Bronchial epithelial cell (primary cell): ENCODE data around the gene POLDIP3. TPM values are rescaled to one million over a fixed set of nuclear protein-coding genes. Genes with fewer than 3 reads are reported as not detected.

ENCODE experiments used
- DNase-seq: peaks from one replicate; pipeline ENCODE4 v3.0.0-alpha.2; 2010; ENCODE audit warnings: low read depth
- FAIRE-seq: peaks from 2 replicates; lab custom pipeline; 2011; peaks lifted over from hg19 to GRCh38; lab: Jason Lieb, UNC
- H3K27me3 ChIP-seq: 2 replicates; pipeline ENCODE4 v1.5.1; 2011; ENCODE audit warnings: low read length; ENCODE audit not compliant: control insufficient read depth, insufficient read depth
- H3K36me3 ChIP-seq: 2 replicates; pipeline ENCODE4 v1.5.1; 2011; ENCODE audit warnings: low read length; ENCODE audit not compliant: control insufficient read depth, insufficient read depth
- H3K4me3 ChIP-seq: 2 replicates; pipeline ENCODE4 v1.5.1; 2011; ENCODE audit warnings: mild to moderate bottlenecking, low read depth, low read length, control low read depth
- CTCF ChIP-seq: IDR thresholded peaks from 2 replicates; pipeline ENCODE4 v1.5.1; 2011; ENCODE audit warnings: mild to moderate bottlenecking, moderate library complexity, low read length, control low read depth, inconsistent platforms; ENCODE audit not compliant: insufficient read depth, severe bottlenecking
- total RNA-seq: library from RNA; depleted of rRNA; stranded (reverse); fragments of >200 nt; gene quantifications from 2 replicates; pipeline ENCODE4 v1.2.1, GENCODE V29; 2014

POLDIP3 gene
- total RNA-seq, result 16.8 and 25.1 TPM in 2 replicates

GRCh38 chr22:42614312-42615091, at the start of gene POLDIP3:
Gene POLDIP3, minus strand, starts transcription at chr22:42614883. Its CDS starts 26 bp downstream, at chr22:42614857.
- peaks cover 4% of the 10 kb centered on the region for H3K36me3 ChIP-seq

GRCh38 chr22:42661985-42662831, 47.5 kb upstream of the POLDIP3 start:
- Histone ChIP-seq H3K36me3 (no peaks in the 10 kb centered on the region), H3K4me3 (peak overlapping the region; percentile 43), H3K27me3 (peaks cover 2% of the 10 kb centered on the region)
- FAIRE-seq (no peak), DNase-seq (peak; percentile 29)
- TF ChIP-seq CTCF, result peak; percentile 97

More at GRCh38 chr22:42614312-42615091, at the start of gene POLDIP3:
- DNase-seq, result peak; percentile 89
- peak; percentile 43 for TF ChIP-seq CTCF
- no peak for FAIRE-seq
- Histone ChIP-seq H3K4me3 (peak within 1 kb of the TSS; percentile 71), H3K27me3 (no peaks in the 10 kb centered on the region)

- no peak for TF ChIP-seq CTCF
- Histone ChIP-seq H3K4me3 (no peak overlapping the region), H3K27me3 (no peaks in the 10 kb centered on the region), H3K36me3 (no peaks in the 10 kb centered on the region)
- DNase-seq (no peak), FAIRE-seq (no peak)
Measured at GRCh38 chr22:42656578-42656977, 41.9 kb upstream of the POLDIP3 start.

GRCh38 chr22:42655693-42656092, 41.0 kb upstream of the POLDIP3 start:
- FAIRE-seq (no peak), DNase-seq (no peak)
- Histone ChIP-seq H3K27me3 (no peaks in the 10 kb centered on the region), H3K36me3 (no peaks in the 10 kb centered on the region), H3K4me3 (no peak overlapping the region)
- TF ChIP-seq CTCF, result no peak

GRCh38 chr22:42654436-42655073, 39.9 kb upstream of the POLDIP3 start:
- H3K36me3 ChIP-seq, result no peaks in the 10 kb centered on the region
- no peaks in the 10 kb centered on the region for H3K27me3 ChIP-seq
- H3K4me3 ChIP-seq, result no peak overlapping the region
- TF ChIP-seq CTCF, result no peak
- FAIRE-seq (no peak), DNase-seq (no peak)
